Mesodermal cell (in vitro differentiated cells): ENCODE measurements around the gene ZNF296.

ENCODE experiments used
- H3K27ac ChIP-seq: 2 replicates; pipeline ENCODE4 v1.7.0; 2013; ENCODE audit warnings: mild to moderate bottlenecking, low read depth, low read length, moderate library complexity; ENCODE audit not compliant: severe bottlenecking
- H3K36me3 ChIP-seq: 2 replicates; pipeline ENCODE4 v1.7.1; 2013; ENCODE audit warnings: mild to moderate bottlenecking, low read length, moderate library complexity; ENCODE audit not compliant: control insufficient read depth, insufficient read depth
- H3K4me1 ChIP-seq: one replicate; pipeline ENCODE4 v1.7.1; 2013; ENCODE audit warnings: mild to moderate bottlenecking, low read length; ENCODE audit not compliant: insufficient read depth, control insufficient read depth, poor library complexity, severe bottlenecking
- H3K4me3 ChIP-seq: 2 replicates; pipeline ENCODE4 v1.7.0; 2013; ENCODE audit warnings: low read length, control low read depth, mild to moderate bottlenecking; ENCODE audit not compliant: insufficient read depth, poor library complexity, severe bottlenecking; ENCODE audit errors: extremely low read depth
- H3K9me3 ChIP-seq: 2 replicates; pipeline ENCODE4 v1.7.1; 2013; ENCODE audit warnings: mild to moderate bottlenecking, low read length, moderate library complexity; ENCODE audit not compliant: control insufficient read depth
- WGBS, 2 experiments: methylation state at CpG; one replicate each; pipeline ENCODE4 v1.1.5; 2013; ENCODE audit warnings: missing lambda C conversion rate in 2 of 2; ENCODE audit not compliant: insufficient coverage in 2 of 2; 5-methylcytosine and 5-hydroxymethylcytosine counted together

The ZNF296 gene

GRCh38 chr19:45037393-45038169, 38.7 kb downstream of the ZNF296 start:
- Histone ChIP-seq H3K27ac (no peak overlapping the region), H3K4me3 (no peak overlapping the region), H3K4me1 (peaks cover 11% of the 10 kb centered on the region), H3K36me3 (peaks cover 39% of the 10 kb centered on the region), H3K9me3 (no peaks in the 10 kb centered on the region)
- WGBS, 2 experiments = 97 to 98% methylated on average over 22 to 28 of the region's 37 CpGs

- WGBS, 2 experiments = 90 to 99% methylated on average over 5 to 6 of the region's 6 CpGs
- H3K4me3 ChIP-seq = no peak overlapping the region
- H3K36me3 ChIP-seq = peaks cover 25% of the 10 kb centered on the region
- no peak overlapping the region for H3K27ac ChIP-seq
- peaks cover 11% of the 10 kb centered on the region for H3K4me1 ChIP-seq
- no peaks in the 10 kb centered on the region for H3K9me3 ChIP-seq
Observed at GRCh38 chr19:45035755-45036154, 40.5 kb downstream of the ZNF296 start.

GRCh38 chr19:45032421-45032820, 43.9 kb downstream of the ZNF296 start:
- Histone ChIP-seq H3K9me3 (no peaks in the 10 kb centered on the region), H3K4me3 (no peak overlapping the region), H3K27ac (no peak overlapping the region), H3K36me3 (peaks cover 14% of the 10 kb centered on the region), H3K4me1 (no peaks in the 10 kb centered on the region)
- WGBS, 2 experiments = 92 to 95% methylated on average over 18 of the region's 18 CpGs

GRCh38 chr19:45030825-45031224, 45.5 kb downstream of the ZNF296 start:
- peaks cover 13% of the 10 kb centered on the region for H3K36me3 ChIP-seq
- no peak overlapping the region for H3K4me3 ChIP-seq
- no peaks in the 10 kb centered on the region for H3K4me1 ChIP-seq
- 92 to 94% methylated on average over 4 of the region's 6 CpGs for WGBS, 2 experiments
- H3K9me3 ChIP-seq = no peaks in the 10 kb centered on the region
- no peak overlapping the region for H3K27ac ChIP-seq

- Histone ChIP-seq H3K27ac (no peak overlapping the region), H3K9me3 (no peaks in the 10 kb centered on the region), H3K4me3 (no peak overlapping the region), H3K36me3 (peaks cover 8% of the 10 kb centered on the region), H3K4me1 (no peaks in the 10 kb centered on the region)
- 57 to 100% methylated on average over 1 to 2 of the region's 2 CpGs for WGBS, 2 experiments
Observed at GRCh38 chr19:45027371-45027770, 48.9 kb downstream of the ZNF296 start.

DNA sequence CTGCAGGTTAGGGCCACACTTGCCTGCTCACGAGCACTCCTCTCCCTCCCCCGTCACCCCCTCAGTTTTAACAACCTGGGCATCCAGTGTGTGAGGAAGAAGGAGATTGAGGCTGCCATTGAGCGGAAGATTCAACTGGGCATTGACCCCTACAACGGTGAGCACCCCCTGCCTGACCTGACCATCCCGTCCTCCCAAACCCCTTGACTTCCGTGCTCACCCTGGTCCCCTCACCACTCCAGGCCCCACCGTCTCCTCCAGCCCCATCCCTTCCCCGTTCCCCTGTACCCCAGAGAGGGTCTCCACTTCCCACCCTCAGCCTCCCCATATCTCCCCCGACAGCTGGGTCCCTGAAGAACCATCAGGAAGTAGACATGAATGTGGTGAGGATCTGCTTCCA, 51.0 kb downstream of the ZNF296 start:
- WGBS, 2 experiments = 100% methylated on average over 4 of the region's 9 CpGs; no CpG with 5 or more reads in 1 of the 2 experiments

DNA sequence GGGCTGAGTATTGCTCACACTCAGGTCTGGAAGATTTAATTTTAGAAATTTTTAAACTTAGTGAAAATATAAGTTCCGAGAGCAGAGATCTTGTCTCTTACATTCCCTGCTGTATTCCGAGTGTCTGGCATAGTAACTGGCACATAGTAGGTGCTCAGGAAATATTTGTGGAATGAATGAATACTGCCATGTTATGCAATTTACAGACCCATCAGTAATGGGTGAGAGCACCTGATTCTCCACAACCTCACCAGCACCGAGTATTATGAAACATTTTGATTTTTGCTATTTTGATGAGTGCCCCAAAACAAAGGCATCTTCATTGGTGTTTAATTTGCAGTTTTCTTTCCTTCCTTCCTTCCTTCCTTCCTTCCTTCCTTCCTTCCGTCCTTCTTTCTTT, 53.2 kb downstream of the ZNF296 start:
- Histone ChIP-seq H3K36me3 (peaks cover 8% of the 10 kb centered on the region), H3K4me3 (no peak overlapping the region), H3K4me1 (no peaks in the 10 kb centered on the region), H3K27ac (no peak overlapping the region), H3K9me3 (no peaks in the 10 kb centered on the region)
- 83 to 90% methylated on average over 3 of the region's 4 CpGs for WGBS, 2 experiments

More for the DNA sequence above, 51.0 kb downstream of the ZNF296 start:
- H3K4me3 ChIP-seq = no peak overlapping the region
- no peaks in the 10 kb centered on the region for H3K9me3 ChIP-seq
- H3K36me3 ChIP-seq = peaks cover 4% of the 10 kb centered on the region
- H3K27ac ChIP-seq = no peak overlapping the region
- no peaks in the 10 kb centered on the region for H3K4me1 ChIP-seq

DNA sequence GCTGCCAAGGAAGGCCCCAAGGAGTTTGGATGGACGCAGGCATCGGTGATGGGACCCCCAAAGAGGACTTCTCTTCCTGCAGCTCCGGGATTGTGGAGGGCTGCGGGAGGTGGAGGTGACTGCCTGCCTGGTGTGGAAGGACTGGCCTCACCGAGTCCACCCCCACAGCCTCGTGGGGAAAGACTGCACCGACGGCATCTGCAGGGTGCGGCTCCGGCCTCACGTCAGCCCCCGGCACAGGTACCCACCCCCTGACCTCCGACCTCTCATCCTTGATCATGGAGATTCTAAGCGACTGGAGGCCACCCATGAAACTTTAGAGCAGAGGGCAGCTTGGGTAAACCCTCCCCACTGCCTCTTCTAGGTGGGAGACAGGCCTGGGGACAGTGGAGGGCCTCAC, 54.3 kb downstream of the ZNF296 start:
- 91 to 97% methylated on average over 6 to 7 of the region's 14 CpGs for WGBS, 2 experiments

More for the DNA sequence above, 54.3 kb downstream of the ZNF296 start:
- H3K4me3 ChIP-seq = no peak overlapping the region
- peaks cover 5% of the 10 kb centered on the region for H3K36me3 ChIP-seq
- no peaks in the 10 kb centered on the region for H3K4me1 ChIP-seq
- no peak overlapping the region for H3K27ac ChIP-seq
- no peaks in the 10 kb centered on the region for H3K9me3 ChIP-seq
